Left lobe of liver (tissue), 2 donors: ENCODE data around the gene LAPTM5. TPM values are rescaled to one million over a fixed set of nuclear protein-coding genes. Genes with fewer than 3 reads are reported as not detected.

Source experiments
- ATAC-seq: fragments of 200-7000 bp; cut with Tn5 transposase; one replicate; pipeline ENCODE4 v1.9.1; 2020; ENCODE audit warnings: mild to moderate bottlenecking, moderate library complexity
- DNase-seq: peaks from one replicate; pipeline ENCODE4 v3.0.0-alpha.2; 2020; ENCODE audit warnings: low spot score
- total RNA-seq: library from RNA; stranded (reverse); gene quantifications from one replicate; pipeline ENCODE4 v1.2.1, GENCODE V29; 2021
- donor health status: DM: no; HTN: no; CAD: no; lungs with moderate emphysema.
- donor health status: DM: no; HTN: yes; CAD: no.

LAPTM5 gene
- total RNA-seq, 1 donor from 2014 or later: 22.3 TPM

- DNase-seq: no peak
- ATAC-seq: no peak
Observed at GRCh38 chr1:30734106-30734505, 23.5 kb downstream of the LAPTM5 start.

GRCh38 chr1:30733493-30733892 lies 24.1 kb downstream of the LAPTM5 start:
- DNase-seq (no peak), ATAC-seq (no peak)

GRCh38 chr1:30732277-30732996 lies 25.1 kb downstream of the LAPTM5 start:
- ATAC-seq (no peak), DNase-seq (no peak)

- DNase-seq (no peak), ATAC-seq (no peak)
Observed at GRCh38 chr1:30731806-30732276, 25.7 kb downstream of the LAPTM5 start.

GRCh38 chr1:30731109-30731805 lies 26.3 kb downstream of the LAPTM5 start:
- DNase-seq: no peak
- no peak for ATAC-seq

GRCh38 chr1:30730346-30731108 lies 27.0 kb downstream of the LAPTM5 start:
- no peak for ATAC-seq

GRCh38 chr1:30729901-30730300 lies 27.7 kb downstream of the LAPTM5 start:
- no peak for DNase-seq
- ATAC-seq: no peak

More at GRCh38 chr1:30730346-30731108, 27.0 kb downstream of the LAPTM5 start:
- no peak for DNase-seq

- ATAC-seq (no peak), DNase-seq (no peak)
Observed at GRCh38 chr1:30728832-30729638, 28.5 kb downstream of the LAPTM5 start.

- ATAC-seq: no peak
- no peak for DNase-seq
Observed at GRCh38 chr1:30728340-30728739, 29.2 kb downstream of the LAPTM5 start.

- no peak for ATAC-seq
- no peak for DNase-seq
Observed at GRCh38 chr1:30727824-30728223, 29.8 kb downstream of the LAPTM5 start.

- DNase-seq: no peak
- ATAC-seq: no peak
Observed at GRCh38 chr1:30726773-30727684, 30.5 kb downstream of the LAPTM5 start.

- DNase-seq (no peak), ATAC-seq (no peak)
Observed at GRCh38 chr1:30726236-30726635, 31.3 kb downstream of the LAPTM5 start.

- ATAC-seq (no peak), DNase-seq (no peak)
Observed at GRCh38 chr1:30725450-30726095, 32.0 kb downstream of the LAPTM5 start.

- ATAC-seq (no peak), DNase-seq (no peak)
Observed at GRCh38 chr1:30724655-30725421, 32.7 kb downstream of the LAPTM5 start.

- ATAC-seq: no peak
- DNase-seq: no peak
Observed at GRCh38 chr1:30724175-30724574, 33.4 kb downstream of the LAPTM5 start.

- DNase-seq (no peak), ATAC-seq (no peak)
Observed at GRCh38 chr1:30723331-30723755, 34.2 kb downstream of the LAPTM5 start, which contains the start of gene MATN1. Gene MATN1, minus strand, starts transcription at chr1:30723585. Its CDS starts 34 bp downstream, at chr1:30723551.

GRCh38 chr1:30721812-30722537 lies 35.6 kb downstream of the LAPTM5 start:
- DNase-seq: no peak

More at GRCh38 chr1:30721812-30722537, 35.6 kb downstream of the LAPTM5 start:
- no peak for ATAC-seq
